ENCODE data around the gene SEPTIN10.

SEPTIN10 gene

GRCh38 chr2:109497911-109498870 is 115.6 kb downstream of the SEPTIN10 start:
- no peak for DNase-seq (ENCODE audit: low read depth)

GRCh38 chr2:109497463-109497862 is 116.3 kb downstream of the SEPTIN10 start:
- no peak for DNase-seq (ENCODE audit: low read depth)

GRCh38 chr2:109494351-109494750 is 119.4 kb downstream of the SEPTIN10 start:
- no peak for DNase-seq (ENCODE audit: low read depth)

GRCh38 chr2:109493176-109493935 is 120.4 kb downstream of the SEPTIN10 start:
- no peak for DNase-seq (ENCODE audit: low read depth)
